HEK293 (cell line): ENCODE measurements around the gene FHL1.

ENCODE experiments used
- CTCF ChIA-PET: fragments of 350-600 bp; formaldehyde crosslinking; extraction: SDS; loops from one replicate; lab custom pipeline; 2021; ENCODE audit warnings: antibody characterized with exemption; lab: Yijun Ruan, JAX
- POLR2A ChIA-PET: fragments of 300-600 bp; formaldehyde crosslinking; extraction: SDS; loops from one replicate; lab custom pipeline; 2020; ENCODE audit warnings: antibody characterized with exemption, inconsistent platforms; lab: Yijun Ruan, JAX
- H3K27ac ChIP-seq: fragments of 200-500 bp; sonication (Bioruptor generic); 2 replicates; pipeline ENCODE4 v1.5.1; 2014; ENCODE audit warnings: low read depth, low read length, control low read depth, inconsistent platforms; ENCODE audit errors: extremely low read depth
- H3K36me3 ChIP-seq, 2 experiments: fragments of 200-500 bp in 1 of 2; sonication (Bioruptor generic) in 1 of 2; 1 replicate in 1 of 2; 2 replicates in 1 of 2; pipeline ENCODE4 v1.5.1; 2014 to 2017; ENCODE audit warnings: inconsistent platforms in 2 of 2, low read length in 2 of 2; ENCODE audit not compliant: control insufficient read depth in 2 of 2, insufficient read depth in 1 of 2
- H3K4me1 ChIP-seq: fragments of 200-500 bp; sonication (Bioruptor generic); 2 replicates; pipeline ENCODE4 v1.5.1; 2014; ENCODE audit warnings: mild to moderate bottlenecking, low read length, inconsistent platforms; ENCODE audit not compliant: control insufficient read depth, insufficient read depth
- H3K4me3 ChIP-seq: 2 replicates; pipeline ENCODE4 v1.5.1; 2011; ENCODE audit warnings: low read depth, mild to moderate bottlenecking, control low read depth, low read length, moderate library complexity
- H3K9me3 ChIP-seq: fragments of 200-500 bp; sonication (Bioruptor generic); 2 replicates; pipeline ENCODE4 v1.5.1; 2014; ENCODE audit warnings: low read depth, low read length, inconsistent platforms; ENCODE audit not compliant: control insufficient read depth, insufficient read depth
- EGR2 ChIP-seq: fragments of 450-650 bp; formaldehyde crosslinking; IDR thresholded peaks from 2 replicates; pipeline ENCODE4 v1.5.1; 2016; ENCODE audit warnings: low read depth, missing biosample characterization, missing genetic modification characterization
- GLIS2 ChIP-seq: fragments of 450-650 bp; formaldehyde crosslinking; IDR thresholded peaks from 2 replicates; pipeline ENCODE4 v1.5.1; 2016; ENCODE audit warnings: missing biosample characterization, missing genetic modification characterization
- HOXA7 ChIP-seq: sonication (generic); formaldehyde crosslinking; IDR thresholded peaks from 2 replicates; pipeline ENCODE4 v1.8.1; 2022; ENCODE audit warnings: missing genetic modification reagents, borderline replicate concordance
- SP2 ChIP-seq: fragments of 450-650 bp; formaldehyde crosslinking; IDR thresholded peaks from 2 replicates; pipeline ENCODE4 v1.5.1; 2016; ENCODE audit warnings: missing biosample characterization, missing genetic modification characterization
- ZFHX2 ChIP-seq: fragments of 450-650 bp; formaldehyde crosslinking; conservative IDR thresholded peaks from 2 replicates; pipeline ENCODE4 v1.5.1; 2016; ENCODE audit warnings: missing biosample characterization, missing genetic modification characterization
- ZNF157 ChIP-seq: fragments of 450-650 bp; formaldehyde crosslinking; IDR thresholded peaks from 2 replicates; pipeline ENCODE4 v1.5.1; 2016; ENCODE audit warnings: missing biosample characterization, missing genetic modification characterization
- ZNF529 ChIP-seq: fragments of 450-650 bp; formaldehyde crosslinking; IDR thresholded peaks from 2 replicates; pipeline ENCODE4 v1.5.1; 2017; ENCODE audit warnings: missing genetic modification characterization, missing biosample characterization; ENCODE audit not compliant: insufficient replicate concordance
- ZNF76 ChIP-seq: fragments of 450-650 bp; formaldehyde crosslinking; IDR thresholded peaks from 2 replicates; pipeline ENCODE4; 2016; ENCODE audit warnings: low read depth, missing biosample characterization, missing genetic modification characterization, borderline replicate concordance
- ZNF792 ChIP-seq: fragments of 450-650 bp; formaldehyde crosslinking; IDR thresholded peaks from 2 replicates; pipeline ENCODE4 v1.5.1; 2016; ENCODE audit warnings: missing biosample characterization, missing genetic modification characterization
- TF ChIP-seq, protein P1 (sequence below): fragments of 450-650 bp; formaldehyde crosslinking; IDR thresholded peaks from 2 replicates; pipeline ENCODE4 v1.5.1; 2016; ENCODE audit warnings: missing biosample characterization, missing genetic modification characterization
- TF ChIP-seq, protein P2 (sequence below): fragments of 450-650 bp; IDR thresholded peaks from 2 replicates; pipeline ENCODE4 v1.5.1; 2018; ENCODE audit warnings: missing biosample characterization, missing genetic modification characterization
- TF ChIP-seq, protein P3 (sequence below): fragments of 450-650 bp; formaldehyde crosslinking; IDR thresholded peaks from 2 replicates; pipeline ENCODE4 v1.5.1; 2016; ENCODE audit warnings: missing biosample characterization, missing genetic modification characterization
- TF ChIP-seq, protein P4 (sequence below): fragments of 450-650 bp; formaldehyde crosslinking; IDR thresholded peaks from 2 replicates; pipeline ENCODE4 v1.5.1; 2017; ENCODE audit warnings: missing biosample characterization, missing genetic modification characterization
- TF ChIP-seq, protein P5 (sequence below): fragments of 450-650 bp; formaldehyde crosslinking; IDR thresholded peaks from 2 replicates; pipeline ENCODE4 v1.5.1; 2016; ENCODE audit warnings: missing biosample characterization, missing genetic modification characterization

Gene FHL1

DNA sequence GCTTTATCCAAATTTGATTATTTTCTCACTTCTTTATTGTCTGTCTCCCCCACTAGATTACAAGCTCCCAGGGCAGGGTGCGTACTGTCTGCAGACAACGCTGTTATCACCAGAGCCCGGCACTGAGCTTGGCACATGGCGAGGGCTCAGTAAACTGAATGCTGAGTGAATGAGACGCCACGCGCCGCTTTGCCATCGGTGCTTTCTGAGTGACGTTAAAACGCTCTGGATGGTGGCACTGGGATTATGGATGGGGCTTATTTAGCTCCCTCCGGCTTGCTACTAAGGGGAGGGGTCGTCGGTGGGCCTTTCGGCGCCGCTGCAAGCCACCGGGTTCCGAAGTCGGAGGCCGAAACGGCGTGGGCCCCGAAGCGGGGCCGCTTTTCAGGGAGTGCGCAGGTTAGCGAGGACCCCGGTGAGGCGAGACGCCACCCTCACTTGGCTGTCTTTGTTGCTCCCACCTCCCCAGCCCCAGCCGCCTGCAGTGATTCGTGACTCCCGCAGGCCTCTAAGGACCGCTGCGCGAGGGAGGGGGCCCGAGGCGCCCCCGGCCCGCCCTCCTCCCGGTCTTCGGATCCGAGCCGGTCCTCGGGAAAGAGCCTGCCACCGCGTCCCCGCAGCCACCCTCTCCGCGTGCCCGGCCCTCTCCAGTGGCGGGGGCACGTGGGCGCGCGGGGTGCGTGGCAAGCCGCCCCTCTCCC, 569 bp upstream of the FHL1 start (continued):
- TF ChIP-seq, protein P1, sequence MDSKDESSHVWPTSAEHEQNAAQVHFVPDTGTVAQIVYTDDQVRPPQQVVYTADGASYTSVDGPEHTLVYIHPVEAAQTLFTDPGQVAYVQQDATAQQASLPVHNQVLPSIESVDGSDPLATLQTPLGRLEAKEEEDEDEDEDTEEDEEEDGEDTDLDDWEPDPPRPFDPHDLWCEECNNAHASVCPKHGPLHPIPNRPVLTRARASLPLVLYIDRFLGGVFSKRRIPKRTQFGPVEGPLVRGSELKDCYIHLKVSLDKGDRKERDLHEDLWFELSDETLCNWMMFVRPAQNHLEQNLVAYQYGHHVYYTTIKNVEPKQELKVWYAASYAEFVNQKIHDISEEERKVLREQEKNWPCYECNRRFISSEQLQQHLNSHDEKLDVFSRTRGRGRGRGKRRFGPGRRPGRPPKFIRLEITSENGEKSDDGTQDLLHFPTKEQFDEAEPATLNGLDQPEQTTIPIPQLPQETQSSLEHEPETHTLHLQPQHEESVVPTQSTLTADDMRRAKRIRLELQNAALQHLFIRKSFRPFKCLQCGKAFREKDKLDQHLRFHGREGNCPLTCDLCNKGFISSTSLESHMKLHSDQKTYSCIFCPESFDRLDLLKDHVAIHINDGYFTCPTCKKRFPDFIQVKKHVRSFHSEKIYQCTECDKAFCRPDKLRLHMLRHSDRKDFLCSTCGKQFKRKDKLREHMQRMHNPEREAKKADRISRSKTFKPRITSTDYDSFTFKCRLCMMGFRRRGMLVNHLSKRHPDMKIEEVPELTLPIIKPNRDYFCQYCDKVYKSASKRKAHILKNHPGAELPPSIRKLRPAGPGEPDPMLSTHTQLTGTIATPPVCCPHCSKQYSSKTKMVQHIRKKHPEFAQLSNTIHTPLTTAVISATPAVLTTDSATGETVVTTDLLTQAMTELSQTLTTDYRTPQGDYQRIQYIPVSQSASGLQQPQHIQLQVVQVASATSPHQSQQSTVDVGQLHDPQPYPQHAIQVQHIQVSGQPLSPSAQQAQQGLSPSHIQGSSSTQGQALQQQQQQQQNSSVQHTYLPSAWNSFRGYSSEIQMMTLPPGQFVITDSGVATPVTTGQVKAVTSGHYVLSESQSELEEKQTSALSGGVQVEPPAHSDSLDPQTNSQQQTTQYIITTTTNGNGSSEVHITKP (tag by site-specific recombination): peak; percentile 15; the same call in 1 of the 2 replicates
- no peak for TF ChIP-seq ZNF157
- TF ChIP-seq HOXA7 (CRISPR knock-in tag): no peak
- TF ChIP-seq, protein P2, sequence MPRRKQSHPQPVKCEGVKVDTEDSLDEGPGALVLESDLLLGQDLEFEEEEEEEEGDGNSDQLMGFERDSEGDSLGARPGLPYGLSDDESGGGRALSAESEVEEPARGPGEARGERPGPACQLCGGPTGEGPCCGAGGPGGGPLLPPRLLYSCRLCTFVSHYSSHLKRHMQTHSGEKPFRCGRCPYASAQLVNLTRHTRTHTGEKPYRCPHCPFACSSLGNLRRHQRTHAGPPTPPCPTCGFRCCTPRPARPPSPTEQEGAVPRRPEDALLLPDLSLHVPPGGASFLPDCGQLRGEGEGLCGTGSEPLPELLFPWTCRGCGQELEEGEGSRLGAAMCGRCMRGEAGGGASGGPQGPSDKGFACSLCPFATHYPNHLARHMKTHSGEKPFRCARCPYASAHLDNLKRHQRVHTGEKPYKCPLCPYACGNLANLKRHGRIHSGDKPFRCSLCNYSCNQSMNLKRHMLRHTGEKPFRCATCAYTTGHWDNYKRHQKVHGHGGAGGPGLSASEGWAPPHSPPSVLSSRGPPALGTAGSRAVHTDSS: no peak
- TF ChIP-seq ZFHX2 (tag by site-specific recombination): peak; percentile 33
- TF ChIP-seq, all 188 proteins: peak for 15

DNA sequence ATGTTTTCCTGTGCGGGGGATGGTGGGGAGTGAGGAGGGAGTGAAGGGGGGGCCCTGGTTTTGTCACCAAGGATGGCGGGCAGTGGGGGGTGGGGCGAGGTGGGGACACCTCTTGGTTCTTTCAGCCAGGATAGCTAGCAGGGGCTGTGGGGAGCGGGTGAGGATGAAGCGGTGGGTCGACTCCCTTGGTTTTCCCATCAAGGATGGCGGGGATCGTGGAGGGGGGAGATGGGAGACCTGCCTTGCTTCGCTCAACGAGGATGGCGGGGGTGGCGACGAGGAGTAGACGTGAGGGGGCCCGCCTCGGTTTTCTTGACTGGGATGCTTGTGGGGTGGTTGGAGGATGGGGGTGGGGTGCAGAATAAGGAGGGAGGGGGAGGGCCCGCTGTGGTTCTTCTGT, 643 bp downstream of the FHL1 start:
- Histone ChIP-seq H3K27ac (peak overlapping the region; percentile 99), H3K4me1 (peaks cover 10% of the 10 kb centered on the region), H3K4me3 (peak overlapping the region; percentile 63), H3K9me3 (no peaks in the 10 kb centered on the region), H3K36me3 (no peaks in the 10 kb centered on the region; a peak in 1 of 3 replicates)
- POLR2A ChIA-PET: interaction anchor here (0.6 to 2.2 kb wide), 3 partner anchors 17 to 733 kb away, joined by 3 to 5 read pairs (median 4); partner anchors contain the start of gene RBMX
- CTCF ChIA-PET: interaction anchor here (0.7 kb wide), 1 partner anchor 55 kb away, joined by 4 read pairs; no protein-coding TSS in a partner anchor
- TF ChIP-seq EGR2 (tag by site-specific recombination) (peak; percentile 32; the same call in 1 of the 2 replicates), GLIS2 (peak; percentile 67; the same call in 1 of the 2 replicates), ZNF529 (tag by site-specific recombination) (no peak), SP2 (peak; percentile 27; the same call in 1 of the 2 replicates), ZNF76 (tag by site-specific recombination) (peak; percentile 65; the same call in 1 of the 2 replicates), ZNF792 (no peak)
- TF ChIP-seq, protein P3, sequence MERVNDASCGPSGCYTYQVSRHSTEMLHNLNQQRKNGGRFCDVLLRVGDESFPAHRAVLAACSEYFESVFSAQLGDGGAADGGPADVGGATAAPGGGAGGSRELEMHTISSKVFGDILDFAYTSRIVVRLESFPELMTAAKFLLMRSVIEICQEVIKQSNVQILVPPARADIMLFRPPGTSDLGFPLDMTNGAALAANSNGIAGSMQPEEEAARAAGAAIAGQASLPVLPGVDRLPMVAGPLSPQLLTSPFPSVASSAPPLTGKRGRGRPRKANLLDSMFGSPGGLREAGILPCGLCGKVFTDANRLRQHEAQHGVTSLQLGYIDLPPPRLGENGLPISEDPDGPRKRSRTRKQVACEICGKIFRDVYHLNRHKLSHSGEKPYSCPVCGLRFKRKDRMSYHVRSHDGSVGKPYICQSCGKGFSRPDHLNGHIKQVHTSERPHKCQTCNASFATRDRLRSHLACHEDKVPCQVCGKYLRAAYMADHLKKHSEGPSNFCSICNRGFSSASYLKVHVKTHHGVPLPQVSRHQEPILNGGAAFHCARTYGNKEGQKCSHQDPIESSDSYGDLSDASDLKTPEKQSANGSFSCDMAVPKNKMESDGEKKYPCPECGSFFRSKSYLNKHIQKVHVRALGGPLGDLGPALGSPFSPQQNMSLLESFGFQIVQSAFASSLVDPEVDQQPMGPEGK (tag by site-specific recombination): peak; percentile 64
- TF ChIP-seq, protein P4, sequence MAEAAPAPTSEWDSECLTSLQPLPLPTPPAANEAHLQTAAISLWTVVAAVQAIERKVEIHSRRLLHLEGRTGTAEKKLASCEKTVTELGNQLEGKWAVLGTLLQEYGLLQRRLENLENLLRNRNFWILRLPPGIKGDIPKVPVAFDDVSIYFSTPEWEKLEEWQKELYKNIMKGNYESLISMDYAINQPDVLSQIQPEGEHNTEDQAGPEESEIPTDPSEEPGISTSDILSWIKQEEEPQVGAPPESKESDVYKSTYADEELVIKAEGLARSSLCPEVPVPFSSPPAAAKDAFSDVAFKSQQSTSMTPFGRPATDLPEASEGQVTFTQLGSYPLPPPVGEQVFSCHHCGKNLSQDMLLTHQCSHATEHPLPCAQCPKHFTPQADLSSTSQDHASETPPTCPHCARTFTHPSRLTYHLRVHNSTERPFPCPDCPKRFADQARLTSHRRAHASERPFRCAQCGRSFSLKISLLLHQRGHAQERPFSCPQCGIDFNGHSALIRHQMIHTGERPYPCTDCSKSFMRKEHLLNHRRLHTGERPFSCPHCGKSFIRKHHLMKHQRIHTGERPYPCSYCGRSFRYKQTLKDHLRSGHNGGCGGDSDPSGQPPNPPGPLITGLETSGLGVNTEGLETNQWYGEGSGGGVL (tag by site-specific recombination): peak; percentile 64; the same call in 1 of the 2 replicates
- TF ChIP-seq, protein P5, sequence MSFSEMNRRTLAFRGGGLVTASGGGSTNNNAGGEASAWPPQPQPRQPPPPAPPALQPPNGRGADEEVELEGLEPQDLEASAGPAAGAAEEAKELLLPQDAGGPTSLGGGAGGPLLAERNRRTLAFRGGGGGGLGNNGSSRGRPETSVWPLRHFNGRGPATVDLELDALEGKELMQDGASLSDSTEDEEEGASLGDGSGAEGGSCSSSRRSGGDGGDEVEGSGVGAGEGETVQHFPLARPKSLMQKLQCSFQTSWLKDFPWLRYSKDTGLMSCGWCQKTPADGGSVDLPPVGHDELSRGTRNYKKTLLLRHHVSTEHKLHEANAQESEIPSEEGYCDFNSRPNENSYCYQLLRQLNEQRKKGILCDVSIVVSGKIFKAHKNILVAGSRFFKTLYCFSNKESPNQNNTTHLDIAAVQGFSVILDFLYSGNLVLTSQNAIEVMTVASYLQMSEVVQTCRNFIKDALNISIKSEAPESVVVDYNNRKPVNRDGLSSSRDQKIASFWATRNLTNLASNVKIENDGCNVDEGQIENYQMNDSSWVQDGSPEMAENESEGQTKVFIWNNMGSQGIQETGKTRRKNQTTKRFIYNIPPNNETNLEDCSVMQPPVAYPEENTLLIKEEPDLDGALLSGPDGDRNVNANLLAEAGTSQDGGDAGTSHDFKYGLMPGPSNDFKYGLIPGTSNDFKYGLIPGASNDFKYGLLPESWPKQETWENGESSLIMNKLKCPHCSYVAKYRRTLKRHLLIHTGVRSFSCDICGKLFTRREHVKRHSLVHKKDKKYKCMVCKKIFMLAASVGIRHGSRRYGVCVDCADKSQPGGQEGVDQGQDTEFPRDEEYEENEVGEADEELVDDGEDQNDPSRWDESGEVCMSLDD (tag by site-specific recombination): no peak
